Subcutaneous adipose tissue (tissue), 4 donors: ENCODE data around the gene MAPKAPK5. TPM values are rescaled to one million over a fixed set of nuclear protein-coding genes. Genes with fewer than 3 reads are reported as not detected.

Experiments used
- total RNA-seq, 4 donors: library from RNA; depleted of rRNA; stranded (reverse); fragments of >200 nt; gene quantifications; one replicate each; pipeline ENCODE4 v1.1.0, GENCODE V29; 2016
- TF ChIP-seq, protein P1 (sequence below): fragments of 450-650 bp; IDR thresholded peaks from one replicate; pipeline ENCODE4 v1.5.1; 2016; ENCODE audit warnings: low read depth, mild to moderate bottlenecking, control low read depth, antibody characterized with exemption, moderate library complexity

The MAPKAPK5 gene
- total RNA-seq, 4 donors from 2014 or later, result 31.9 to 52.2 (median 43.1) TPM

DNA sequence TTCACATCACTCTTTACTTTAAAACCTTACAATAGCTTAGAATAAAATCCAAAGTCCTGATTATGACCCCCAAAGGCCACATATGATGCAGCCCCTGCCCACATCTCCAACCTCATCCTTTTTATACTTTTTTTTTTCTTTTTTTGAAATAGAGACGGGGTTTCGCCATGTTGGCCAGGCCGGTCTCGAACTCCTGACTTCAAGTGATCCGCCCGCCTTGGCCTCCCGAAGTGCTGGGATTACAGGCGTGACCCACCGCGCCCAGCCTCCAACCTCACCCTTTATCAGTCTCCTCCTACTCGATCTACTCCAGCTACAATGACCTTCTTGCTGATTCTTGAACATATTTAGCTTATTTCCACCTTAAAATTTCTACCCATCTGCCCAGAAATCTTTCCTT, 1.2 kb upstream of the MAPKAPK5 start:
- TF ChIP-seq, protein P1, sequence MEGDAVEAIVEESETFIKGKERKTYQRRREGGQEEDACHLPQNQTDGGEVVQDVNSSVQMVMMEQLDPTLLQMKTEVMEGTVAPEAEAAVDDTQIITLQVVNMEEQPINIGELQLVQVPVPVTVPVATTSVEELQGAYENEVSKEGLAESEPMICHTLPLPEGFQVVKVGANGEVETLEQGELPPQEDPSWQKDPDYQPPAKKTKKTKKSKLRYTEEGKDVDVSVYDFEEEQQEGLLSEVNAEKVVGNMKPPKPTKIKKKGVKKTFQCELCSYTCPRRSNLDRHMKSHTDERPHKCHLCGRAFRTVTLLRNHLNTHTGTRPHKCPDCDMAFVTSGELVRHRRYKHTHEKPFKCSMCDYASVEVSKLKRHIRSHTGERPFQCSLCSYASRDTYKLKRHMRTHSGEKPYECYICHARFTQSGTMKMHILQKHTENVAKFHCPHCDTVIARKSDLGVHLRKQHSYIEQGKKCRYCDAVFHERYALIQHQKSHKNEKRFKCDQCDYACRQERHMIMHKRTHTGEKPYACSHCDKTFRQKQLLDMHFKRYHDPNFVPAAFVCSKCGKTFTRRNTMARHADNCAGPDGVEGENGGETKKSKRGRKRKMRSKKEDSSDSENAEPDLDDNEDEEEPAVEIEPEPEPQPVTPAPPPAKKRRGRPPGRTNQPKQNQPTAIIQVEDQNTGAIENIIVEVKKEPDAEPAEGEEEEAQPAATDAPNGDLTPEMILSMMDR, result no peak

DNA sequence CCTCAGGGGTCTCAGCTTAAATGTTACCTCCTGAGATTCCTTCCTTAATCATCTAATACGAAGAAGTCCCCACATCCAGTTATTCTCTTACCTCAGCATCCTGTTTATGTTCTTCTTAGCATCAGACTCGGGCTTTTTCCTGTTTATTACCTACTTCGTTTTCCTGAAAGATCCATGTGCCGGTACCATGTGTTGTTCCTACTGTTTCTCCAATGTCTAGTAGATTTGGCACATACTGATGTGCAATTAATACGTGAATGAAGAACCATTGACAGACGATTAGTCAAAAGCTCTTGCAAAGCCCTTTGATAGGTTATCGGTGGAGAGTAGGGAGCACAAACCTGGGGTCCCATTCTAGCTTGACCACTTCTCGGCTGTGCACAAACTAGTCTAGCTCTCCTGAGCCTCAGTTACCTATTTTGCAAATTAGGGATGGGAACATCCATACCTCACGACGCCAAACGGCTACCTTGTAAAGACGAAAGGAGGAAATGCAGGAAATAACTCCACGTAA, 735 bp upstream of the MAPKAPK5 start:
- TF ChIP-seq, protein P1, result no peak

DNA sequence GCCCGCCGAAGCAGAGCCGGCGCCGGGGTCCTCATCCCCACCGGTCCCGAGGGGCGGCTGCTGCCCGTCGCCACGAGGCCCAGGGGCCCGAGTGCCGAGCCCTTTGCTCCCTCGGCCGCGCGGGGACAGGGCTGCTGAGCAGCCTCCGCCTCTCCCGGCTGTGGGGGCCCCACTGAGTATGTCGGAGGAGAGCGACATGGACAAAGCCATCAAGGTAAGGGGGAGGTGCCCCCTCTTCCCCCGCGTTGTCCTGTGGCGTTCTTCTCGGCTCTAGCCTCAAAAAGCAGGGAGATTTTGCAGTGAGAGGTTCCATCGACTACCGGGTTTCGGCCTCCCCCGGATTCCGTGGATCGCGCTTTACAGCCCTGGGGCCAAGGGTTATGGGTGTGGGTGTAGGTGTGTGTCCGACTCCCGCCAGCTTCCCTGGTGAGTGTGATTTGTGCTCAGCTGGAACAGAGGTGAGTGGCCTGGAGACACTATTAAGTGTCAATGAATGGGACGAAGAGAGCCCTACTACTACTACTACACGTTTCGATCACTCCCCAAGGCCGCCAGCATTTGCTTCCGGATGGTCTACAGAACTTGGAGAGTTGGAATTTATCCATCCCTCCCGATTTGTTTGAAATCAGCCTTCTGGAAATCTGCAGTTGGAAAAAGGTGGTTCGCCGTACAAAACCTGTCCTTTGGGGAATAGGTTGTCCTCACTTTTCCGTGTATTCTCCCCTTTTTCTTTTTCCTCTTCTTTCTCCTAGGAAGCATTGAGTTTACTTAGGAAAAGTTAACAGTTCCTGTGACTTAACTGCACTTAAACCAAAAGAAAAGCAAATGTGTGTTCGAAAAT, 748 bp downstream of the MAPKAPK5 start:
- TF ChIP-seq, protein P1, result no peak

- TF ChIP-seq, protein P1, result no peak
Observed at GRCh38 chr12:111846016-111846415, 4.0 kb downstream of the MAPKAPK5 start.

GRCh38 chr12:111850526-111850925, 8.5 kb downstream of the MAPKAPK5 start:
- TF ChIP-seq, protein P1, result no peak

GRCh38 chr12:111858186-111858585, 16.2 kb downstream of the MAPKAPK5 start:
- TF ChIP-seq, protein P1, result no peak

DNA sequence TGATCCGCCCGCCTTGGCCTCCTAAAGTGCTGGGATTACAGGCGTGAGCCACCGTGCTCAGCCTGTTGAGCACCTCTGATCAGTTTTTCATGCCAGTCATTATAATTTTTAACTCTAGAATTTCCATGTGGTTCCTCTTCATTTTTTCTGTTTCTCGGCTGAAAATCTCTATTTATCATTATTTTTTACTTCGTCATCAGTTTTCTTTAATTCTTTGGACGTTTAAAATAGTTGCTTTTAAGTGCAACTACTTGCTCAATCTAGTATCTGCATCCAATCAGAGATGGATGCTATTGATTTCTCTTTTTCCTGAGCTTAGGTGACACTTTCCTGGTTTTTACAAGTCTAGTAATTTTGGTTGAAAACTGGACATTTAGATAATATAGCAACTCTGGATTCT, 16.8 kb downstream of the MAPKAPK5 start:
- TF ChIP-seq, protein P1, result no peak
